ENCODE results near the gene CCDC142. TPM values are rescaled to one million over a fixed set of nuclear protein-coding genes. Genes with fewer than 3 reads are reported as not detected.

CCDC142 gene
- total RNA-seq, 4 donors from 2014 or later, result 7.3 to 41.6 (median 13.7) TPM

DNA sequence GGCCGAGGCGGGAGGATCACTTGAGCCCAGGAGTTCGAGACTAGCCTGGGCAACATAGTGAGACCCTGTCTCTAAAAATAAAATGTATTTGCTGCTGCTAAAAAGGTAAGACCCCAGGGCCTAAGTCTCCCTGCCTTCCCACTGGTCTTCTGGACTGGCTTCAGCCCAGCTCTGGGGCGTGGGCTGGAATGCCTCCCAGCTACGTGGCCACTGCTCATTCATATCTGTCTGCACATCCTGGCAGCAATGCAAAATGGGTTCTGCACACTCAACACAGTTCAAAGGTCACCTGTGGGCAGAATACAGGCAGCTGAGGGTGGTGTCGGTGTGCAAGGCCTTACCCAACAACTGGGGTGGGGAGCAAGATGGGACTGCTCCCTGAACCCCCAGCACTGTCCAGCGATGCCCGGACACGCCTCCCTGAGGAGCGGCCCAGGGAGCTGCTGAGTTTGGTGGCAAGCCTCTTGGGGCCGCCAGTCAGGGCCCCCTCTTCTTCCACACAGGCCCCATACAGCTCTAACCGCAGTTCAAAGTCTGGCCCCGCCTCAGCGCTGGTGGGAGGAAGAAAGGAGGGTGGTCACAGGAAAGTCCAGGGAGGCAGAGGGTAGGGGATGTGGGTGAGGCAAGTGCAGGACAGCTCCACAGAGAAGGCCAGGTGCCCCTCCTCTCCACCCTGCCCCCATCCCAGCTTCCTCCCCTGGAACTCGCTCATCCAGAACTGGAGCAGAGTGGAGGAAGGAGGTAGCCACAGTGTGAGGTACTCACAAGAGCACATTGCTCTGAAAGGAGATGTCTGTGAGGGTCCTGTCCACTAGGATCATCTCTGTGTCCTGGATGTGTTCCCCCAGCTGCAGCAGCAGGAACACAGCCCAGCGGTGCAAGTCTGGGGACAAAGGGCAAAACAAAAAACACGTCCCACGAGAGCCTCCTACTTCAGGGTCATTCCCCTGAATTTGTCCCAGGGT is 53.0 kb downstream of the CCDC142 start:
- H3K4me3 ChIP-seq, result no peak overlapping the region
- no peaks in the 10 kb centered on the region for H3K4me1 ChIP-seq
- no peak for TF ChIP-seq EP300 (IDR thresholded peaks at IDR 0.05)
- TF ChIP-seq, protein P1, sequence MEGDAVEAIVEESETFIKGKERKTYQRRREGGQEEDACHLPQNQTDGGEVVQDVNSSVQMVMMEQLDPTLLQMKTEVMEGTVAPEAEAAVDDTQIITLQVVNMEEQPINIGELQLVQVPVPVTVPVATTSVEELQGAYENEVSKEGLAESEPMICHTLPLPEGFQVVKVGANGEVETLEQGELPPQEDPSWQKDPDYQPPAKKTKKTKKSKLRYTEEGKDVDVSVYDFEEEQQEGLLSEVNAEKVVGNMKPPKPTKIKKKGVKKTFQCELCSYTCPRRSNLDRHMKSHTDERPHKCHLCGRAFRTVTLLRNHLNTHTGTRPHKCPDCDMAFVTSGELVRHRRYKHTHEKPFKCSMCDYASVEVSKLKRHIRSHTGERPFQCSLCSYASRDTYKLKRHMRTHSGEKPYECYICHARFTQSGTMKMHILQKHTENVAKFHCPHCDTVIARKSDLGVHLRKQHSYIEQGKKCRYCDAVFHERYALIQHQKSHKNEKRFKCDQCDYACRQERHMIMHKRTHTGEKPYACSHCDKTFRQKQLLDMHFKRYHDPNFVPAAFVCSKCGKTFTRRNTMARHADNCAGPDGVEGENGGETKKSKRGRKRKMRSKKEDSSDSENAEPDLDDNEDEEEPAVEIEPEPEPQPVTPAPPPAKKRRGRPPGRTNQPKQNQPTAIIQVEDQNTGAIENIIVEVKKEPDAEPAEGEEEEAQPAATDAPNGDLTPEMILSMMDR (IDR thresholded peaks at IDR 0.05), result no peak
- TF ChIP-seq POLR2A (IDR thresholded peaks at IDR 0.05), result no peak
- no peak for TF ChIP-seq POLR2AphosphoS5 (IDR thresholded peaks at IDR 0.05)
- H3K27me3 ChIP-seq, result no peaks in the 10 kb centered on the region
- no peaks in the 10 kb centered on the region for H3K9me3 ChIP-seq
- no peak overlapping the region for H3K27ac ChIP-seq
- WGBS, 2 donors (ENCODE audit: low coverage in 1 of 2), result 90 to 93% methylated on average over 2 to 3 of the region's 18 CpGs
- peaks cover 0 to 79% of the 10 kb centered on the region in 2 donors for H3K36me3 ChIP-seq
- no peak for ATAC-seq

DNA sequence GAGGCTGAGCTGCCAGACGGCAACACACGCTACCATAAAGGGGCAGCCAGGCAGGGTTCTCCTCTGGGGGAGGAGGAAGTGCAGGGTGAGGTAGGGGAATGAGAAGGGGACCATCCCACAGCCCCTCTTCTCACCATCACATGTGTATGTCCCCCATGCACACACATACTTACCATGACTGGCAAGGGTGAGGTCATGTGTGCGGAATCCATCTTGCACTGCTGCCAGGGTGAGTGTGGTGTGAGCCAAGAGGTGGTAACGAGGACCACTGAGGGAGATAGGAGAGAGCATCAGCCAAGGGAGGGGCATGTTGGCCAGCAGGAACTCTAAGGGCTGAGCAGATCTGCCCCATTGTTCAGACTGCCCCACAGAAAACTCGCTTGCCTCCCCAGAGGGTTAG is 54.1 kb downstream of the CCDC142 start:
- Histone ChIP-seq H3K9me3 (no peaks in the 10 kb centered on the region), H3K27ac (no peak overlapping the region), H3K4me1 (no peaks in the 10 kb centered on the region), H3K4me3 (no peak overlapping the region), H3K36me3 (peaks cover 0 to 82% of the 10 kb centered on the region in 2 donors), H3K27me3 (no peaks in the 10 kb centered on the region)
- no peak for ATAC-seq
- WGBS, 2 donors (ENCODE audit: low coverage in 1 of 2), result 50 to 73% methylated on average over 1 to 3 of the region's 5 CpGs
- TF ChIP-seq, protein P1 (IDR thresholded peaks at IDR 0.05), result no peak
- TF ChIP-seq POLR2A (IDR thresholded peaks at IDR 0.05) (no peak), EP300 (IDR thresholded peaks at IDR 0.05) (no peak), POLR2AphosphoS5 (IDR thresholded peaks at IDR 0.05) (no peak)

- Histone ChIP-seq H3K9me3 (no peaks in the 10 kb centered on the region), H3K36me3 (peaks cover 0 to 81% of the 10 kb centered on the region in 2 donors), H3K27ac (no peak overlapping the region), H3K27me3 (no peaks in the 10 kb centered on the region), H3K4me1 (no peaks in the 10 kb centered on the region), H3K4me3 (no peak overlapping the region)
- TF ChIP-seq POLR2AphosphoS5 (IDR thresholded peaks at IDR 0.05) (no peak), EP300 (IDR thresholded peaks at IDR 0.05) (no peak), POLR2A (IDR thresholded peaks at IDR 0.05) (no peak)
- TF ChIP-seq, protein P1 (IDR thresholded peaks at IDR 0.05), result no peak
- no peak for ATAC-seq
- WGBS, 2 donors (ENCODE audit: low coverage in 1 of 2), result no CpG with 5 or more reads among the region's 3 CpGs
Observed at GRCh38 chr2:74427551-74427950, 55.2 kb downstream of the CCDC142 start.

GRCh38 chr2:74426181-74426758 is 56.5 kb downstream of the CCDC142 start:
- peaks cover 0 to 68% of the 10 kb centered on the region in 2 donors for H3K36me3 ChIP-seq
- H3K4me3 ChIP-seq, result no peak overlapping the region
- TF ChIP-seq, protein P1 (IDR thresholded peaks at IDR 0.05), result no peak
- TF ChIP-seq POLR2A (IDR thresholded peaks at IDR 0.05) (no peak), EP300 (IDR thresholded peaks at IDR 0.05) (no peak), POLR2AphosphoS5 (IDR thresholded peaks at IDR 0.05) (no peak)
- ATAC-seq, result no peak
- H3K4me1 ChIP-seq, result peaks cover 0 to 7% (median 0%) of the 10 kb centered on the region in 3 donors
- no peaks in the 10 kb centered on the region for H3K9me3 ChIP-seq
- no peaks in the 10 kb centered on the region for H3K27me3 ChIP-seq
- H3K27ac ChIP-seq, result no peak overlapping the region
- WGBS, 2 donors (ENCODE audit: low coverage in 1 of 2), result 100% methylated on average over 1 of the region's 14 CpGs; no CpG with 5 or more reads in 1 of the 2 donors
